ENCODE results near the gene SOCS3.
"Not testable (repeated sequence)": the region's sequence is repeated elsewhere in the genome, so short reads cannot be mapped to it uniquely, and the experiment has no call there.

The SOCS3 gene

DNA sequence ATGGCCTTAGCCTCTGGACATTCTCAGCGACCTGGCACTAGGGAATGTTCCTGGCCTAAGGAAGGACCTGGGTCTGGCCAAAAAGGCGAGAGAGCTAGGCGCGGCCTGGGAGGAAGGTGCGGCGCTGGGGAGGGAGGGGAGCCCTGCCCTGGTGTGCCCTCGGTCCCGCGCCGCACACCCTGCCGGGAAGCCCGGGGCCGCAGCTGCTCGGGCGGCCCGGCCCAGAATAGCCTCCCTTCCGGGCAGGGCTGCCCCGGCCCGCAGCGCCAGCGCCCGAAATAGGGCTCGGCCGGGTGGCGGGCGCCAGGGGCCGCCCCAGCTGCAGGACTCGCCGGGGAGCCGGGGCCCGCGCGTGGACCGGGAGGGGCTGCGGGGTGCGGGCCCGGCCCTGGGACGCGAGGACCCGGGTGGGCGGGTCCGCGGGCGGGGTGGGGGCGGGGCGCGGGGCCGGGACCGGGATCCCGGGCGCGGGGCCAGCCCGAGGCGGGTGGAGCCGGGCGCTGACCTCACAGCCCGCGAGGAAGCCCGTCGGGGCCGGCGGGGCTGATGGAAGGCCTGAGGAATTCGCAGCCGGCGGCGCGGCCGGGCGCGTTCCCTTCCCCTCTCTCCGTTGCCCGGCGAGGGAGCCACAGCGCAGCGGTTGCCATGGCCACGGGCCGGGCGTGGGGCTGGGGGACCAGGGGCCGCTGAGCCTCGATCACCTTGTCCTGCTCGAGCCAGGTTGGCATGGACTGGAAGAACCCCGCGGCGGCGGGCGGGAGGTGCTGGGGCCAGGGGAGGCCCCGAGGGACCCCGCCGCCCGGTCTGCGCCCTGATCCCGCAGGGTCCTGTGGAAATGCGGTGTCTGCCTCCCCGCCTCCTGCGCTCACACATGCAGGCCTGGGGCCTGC lies 18.1 kb downstream of the SOCS3 start:
- TF ChIP-seq, protein P1, sequence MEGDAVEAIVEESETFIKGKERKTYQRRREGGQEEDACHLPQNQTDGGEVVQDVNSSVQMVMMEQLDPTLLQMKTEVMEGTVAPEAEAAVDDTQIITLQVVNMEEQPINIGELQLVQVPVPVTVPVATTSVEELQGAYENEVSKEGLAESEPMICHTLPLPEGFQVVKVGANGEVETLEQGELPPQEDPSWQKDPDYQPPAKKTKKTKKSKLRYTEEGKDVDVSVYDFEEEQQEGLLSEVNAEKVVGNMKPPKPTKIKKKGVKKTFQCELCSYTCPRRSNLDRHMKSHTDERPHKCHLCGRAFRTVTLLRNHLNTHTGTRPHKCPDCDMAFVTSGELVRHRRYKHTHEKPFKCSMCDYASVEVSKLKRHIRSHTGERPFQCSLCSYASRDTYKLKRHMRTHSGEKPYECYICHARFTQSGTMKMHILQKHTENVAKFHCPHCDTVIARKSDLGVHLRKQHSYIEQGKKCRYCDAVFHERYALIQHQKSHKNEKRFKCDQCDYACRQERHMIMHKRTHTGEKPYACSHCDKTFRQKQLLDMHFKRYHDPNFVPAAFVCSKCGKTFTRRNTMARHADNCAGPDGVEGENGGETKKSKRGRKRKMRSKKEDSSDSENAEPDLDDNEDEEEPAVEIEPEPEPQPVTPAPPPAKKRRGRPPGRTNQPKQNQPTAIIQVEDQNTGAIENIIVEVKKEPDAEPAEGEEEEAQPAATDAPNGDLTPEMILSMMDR (IDR thresholded peaks at IDR 0.05; ENCODE audit: extremely low read depth, missing control alignments), result no peak
- peak; percentile 72 for DNase-seq (ENCODE audit: low spot score)

DNA sequence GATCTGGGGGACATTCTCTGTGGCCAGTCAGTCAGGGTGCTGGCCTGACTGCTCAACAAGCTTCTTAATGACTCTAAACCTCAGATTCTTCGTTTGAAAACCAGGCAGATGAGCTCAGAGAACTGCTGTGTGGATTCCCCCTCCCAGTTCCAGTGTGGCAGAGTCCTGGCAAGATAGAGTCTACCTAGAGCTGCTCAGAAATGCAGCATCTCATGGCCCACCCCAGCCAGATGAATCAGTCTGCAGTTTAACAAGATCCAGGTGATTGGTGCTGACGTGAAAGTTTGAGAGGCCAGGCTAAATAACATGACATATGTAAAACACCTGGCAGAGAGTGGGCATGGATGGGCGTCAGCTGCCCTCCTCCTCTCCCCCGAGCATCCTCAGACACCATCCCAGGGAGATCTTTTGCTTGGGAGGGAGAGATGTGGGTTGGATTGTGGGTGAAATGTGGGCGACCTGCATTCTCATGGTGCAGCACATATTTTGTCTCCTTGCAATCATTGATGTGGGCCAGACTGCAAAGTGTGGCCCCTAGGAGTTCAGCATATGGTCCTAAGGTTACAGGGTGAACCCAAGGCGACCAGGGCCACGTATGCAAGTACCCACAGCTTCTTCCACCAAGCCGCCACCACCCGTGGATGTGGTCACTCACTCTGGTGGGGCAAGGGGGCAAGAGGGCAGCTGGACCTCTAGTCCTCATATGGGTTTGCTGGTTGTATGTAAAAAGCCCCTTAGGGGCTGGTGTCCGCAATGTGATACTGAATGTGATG lies 19.5 kb downstream of the SOCS3 start:
- DNase-seq (ENCODE audit: low spot score), result no peak
- TF ChIP-seq, protein P1 (IDR thresholded peaks at IDR 0.05; ENCODE audit: extremely low read depth, missing control alignments), result no peak

DNA sequence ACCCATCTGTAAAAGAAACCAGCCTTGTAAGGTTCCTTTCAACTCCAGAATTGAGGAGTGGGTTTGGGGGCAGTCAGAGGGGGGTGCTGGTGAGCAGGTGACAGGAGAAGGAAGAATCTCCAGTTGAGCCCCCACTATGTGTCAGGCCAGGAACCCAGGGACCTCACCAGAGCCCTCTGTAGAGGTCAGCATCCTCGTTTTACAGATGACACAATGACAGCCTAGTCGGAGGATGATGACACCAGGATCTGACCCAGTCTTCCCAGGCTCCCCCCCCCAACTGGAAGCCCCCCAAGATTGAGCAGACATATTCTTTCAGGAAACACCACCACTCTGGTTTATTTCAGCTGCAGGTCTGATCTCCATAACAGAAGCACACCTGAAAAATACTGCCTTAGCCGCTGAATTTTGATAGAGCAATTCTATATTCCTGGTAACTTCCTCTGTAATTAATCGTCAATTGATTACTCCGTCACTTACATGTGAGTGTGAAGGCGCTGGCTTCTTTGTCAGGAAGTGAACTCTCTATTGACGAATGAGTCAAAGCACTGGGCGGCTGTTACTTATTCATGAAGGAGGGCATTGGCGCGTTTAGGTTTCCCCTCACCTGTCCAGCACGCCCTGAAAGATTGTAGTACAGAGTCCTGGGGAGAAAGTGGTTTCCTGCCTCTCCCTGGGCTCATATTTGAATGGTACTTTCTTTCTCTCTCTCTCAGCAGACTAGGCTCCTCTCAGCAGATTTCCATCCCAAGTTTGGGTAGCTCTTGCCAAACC lies 21.2 kb downstream of the SOCS3 start:
- TF ChIP-seq, protein P1 (IDR thresholded peaks at IDR 0.05; ENCODE audit: extremely low read depth, missing control alignments), result no peak
- peak; percentile 68 for DNase-seq (ENCODE audit: low spot score)

DNA sequence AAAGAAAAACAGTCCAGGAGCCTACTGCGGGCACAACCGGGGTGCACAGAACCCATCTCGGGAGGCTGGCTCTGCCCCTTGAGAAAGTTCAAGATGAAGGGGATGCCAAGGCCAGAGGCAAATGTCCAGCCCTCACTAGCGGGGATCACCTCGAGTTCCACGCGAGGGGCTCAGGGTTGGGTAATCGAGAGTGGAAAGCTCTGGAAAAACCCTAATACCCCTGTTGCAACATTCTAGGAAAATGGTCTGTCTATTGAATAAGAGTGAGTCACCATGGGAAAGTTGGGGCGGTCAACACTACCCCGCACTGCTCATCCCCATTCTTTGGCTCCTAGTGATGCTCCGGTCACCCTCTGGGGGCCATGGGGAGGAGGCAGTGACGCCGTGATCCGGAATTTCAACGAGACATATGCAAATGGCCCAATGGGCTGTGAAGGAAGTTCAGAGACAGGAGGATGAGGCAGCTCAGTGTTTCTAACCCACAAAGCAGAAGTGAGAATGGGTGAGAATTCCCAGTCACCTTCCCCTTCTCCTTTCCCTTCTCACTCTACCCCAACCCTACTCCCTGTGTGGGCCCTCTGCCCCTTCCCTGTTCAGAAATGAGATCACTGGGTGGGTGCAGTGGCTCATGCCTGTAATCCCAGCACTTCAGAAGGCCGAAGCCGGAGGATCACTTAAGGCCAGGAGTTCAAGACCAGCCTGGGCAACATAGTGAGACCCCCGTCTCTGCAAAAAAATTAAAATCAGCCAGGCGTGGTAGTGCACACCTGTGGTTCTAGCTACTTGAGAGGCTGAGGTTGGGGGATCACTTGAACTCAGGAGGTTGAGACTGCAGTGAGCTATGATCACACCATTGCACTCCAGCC lies 22.4 kb downstream of the SOCS3 start:
- DNase-seq (ENCODE audit: low spot score), result peak; percentile 79
- TF ChIP-seq, protein P1 (IDR thresholded peaks at IDR 0.05; ENCODE audit: extremely low read depth, missing control alignments), result no peak

DNA sequence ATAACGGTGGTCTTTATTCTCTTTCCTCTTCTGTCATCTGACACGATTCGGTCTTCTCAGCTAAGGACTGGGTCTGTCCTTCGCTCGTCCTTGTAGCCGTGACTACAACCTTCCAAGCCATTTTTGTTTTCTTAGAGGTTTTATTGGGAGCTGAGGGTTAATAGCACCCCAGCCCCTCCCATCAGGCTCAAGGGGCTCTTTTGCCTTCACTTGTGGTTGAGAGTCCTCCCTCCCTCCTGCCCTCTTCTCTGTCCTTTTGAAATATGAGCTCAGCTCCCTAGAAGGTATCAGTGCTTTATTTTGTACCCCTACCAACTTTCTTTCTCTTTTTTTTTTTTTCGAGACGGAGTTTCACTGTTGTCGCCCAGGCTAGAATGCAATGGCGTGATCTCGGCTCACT lies 24.7 kb downstream of the SOCS3 start:
- TF ChIP-seq, protein P1 (IDR thresholded peaks at IDR 0.05; ENCODE audit: extremely low read depth, missing control alignments), result no peak
- no peak for DNase-seq (ENCODE audit: low spot score)

DNA sequence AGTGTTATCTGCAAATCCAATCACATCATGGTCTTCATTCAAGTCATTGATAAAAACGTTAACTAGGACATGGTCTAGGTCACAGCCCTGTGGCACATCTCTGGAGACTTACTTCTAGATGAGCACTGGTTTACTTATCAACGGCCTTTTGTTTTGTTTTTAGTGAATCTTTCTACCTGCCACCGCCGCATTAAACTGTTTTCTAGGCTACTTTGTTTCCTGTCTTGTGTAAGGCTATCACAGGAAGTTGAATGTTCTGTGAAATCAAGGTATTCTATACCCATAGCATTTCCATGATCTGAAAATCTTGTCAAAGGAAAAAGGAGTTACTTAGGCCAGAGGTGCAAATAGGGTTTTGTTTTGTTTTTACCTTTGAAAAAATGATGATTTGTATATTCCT lies 26.9 kb downstream of the SOCS3 start:
- TF ChIP-seq, protein P1 (IDR thresholded peaks at IDR 0.05; ENCODE audit: extremely low read depth, missing control alignments), result no peak
- no peak for DNase-seq (ENCODE audit: low spot score)

DNA sequence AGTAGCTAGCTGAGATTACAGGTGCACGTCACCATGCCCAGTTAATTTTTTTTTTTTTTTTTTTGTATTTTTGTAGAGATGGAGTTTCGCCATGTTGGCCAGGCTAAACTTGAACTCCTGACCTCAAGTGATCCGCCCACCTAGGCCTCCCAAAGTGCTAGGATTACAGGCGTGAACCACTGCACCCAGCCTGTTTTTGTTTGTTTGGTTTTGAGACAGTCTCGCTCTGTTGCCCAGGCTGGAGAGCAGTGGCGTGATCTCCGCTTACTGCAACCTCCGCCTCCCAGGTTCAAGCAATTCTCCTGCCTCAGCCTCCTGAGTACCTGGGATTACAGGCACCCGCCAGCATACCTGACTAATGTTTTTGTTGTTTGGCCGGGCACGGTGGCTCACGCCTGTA lies 28.5 kb downstream of the SOCS3 start:
- DNase-seq (ENCODE audit: low spot score), result not testable (repeated sequence)

Measured in GM20000 (cell line).